Measurements from ENCODE around the gene ANKH.

The ANKH gene

DNA sequence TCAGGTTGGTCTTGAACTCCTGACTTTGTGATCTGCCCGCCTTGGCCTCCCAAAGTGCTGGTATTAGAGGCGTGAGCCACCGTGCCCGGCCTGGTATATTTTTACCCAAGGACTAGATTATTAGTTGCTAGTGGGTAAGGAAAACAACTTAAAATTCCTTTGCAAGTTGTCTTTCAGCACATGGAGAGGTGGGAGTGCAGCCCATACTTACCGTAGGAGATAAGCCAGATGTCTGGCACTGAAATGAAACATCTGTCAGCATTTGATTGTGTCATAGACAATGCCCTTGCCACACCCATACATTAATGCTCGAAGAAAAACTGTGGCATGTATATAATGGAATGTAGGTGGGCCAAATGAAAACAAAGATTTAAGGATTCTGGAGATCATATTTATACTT is 36.6 kb upstream of the ANKH start:
- no peak overlapping the region for H3K27ac ChIP-seq (ENCODE audit: low read length)

DNA sequence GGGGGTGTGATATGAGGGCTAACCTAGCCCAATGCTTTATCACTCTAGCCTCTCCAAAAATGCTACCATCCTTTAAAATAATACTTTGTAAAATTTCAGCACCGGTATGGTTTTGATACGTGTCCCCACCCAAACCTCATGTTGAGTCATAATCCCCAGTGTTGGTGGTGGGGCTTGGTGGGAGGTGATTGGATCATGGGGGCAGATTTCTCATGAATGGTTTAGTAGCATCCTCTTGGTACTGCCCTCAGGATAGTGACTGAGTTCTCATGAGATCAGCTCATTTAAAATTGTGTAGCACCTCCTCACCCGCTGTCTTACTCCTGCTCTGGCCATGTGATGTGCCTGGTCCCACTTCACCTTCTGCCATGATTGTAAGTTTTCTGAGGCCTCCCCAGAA is 35.0 kb upstream of the ANKH start:
- Histone ChIP-seq H3K4me3 (ENCODE audit: low read length) (no peak overlapping the region), H3K27me3 (ENCODE audit: control insufficient read depth, insufficient read depth, low read length) (no peaks in the 10 kb centered on the region), H3K4me1 (ENCODE audit: control insufficient read depth, insufficient read depth, low read length) (0 out of 2 replicates have a peak, but pooled peaks cover 1% of the 10 kb centered on the region), H3K27ac (ENCODE audit: low read length) (no peak overlapping the region), H3K9me3 (ENCODE audit: control insufficient read depth, insufficient read depth, low read length) (no peaks in the 10 kb centered on the region), H3K36me3 (ENCODE audit: control insufficient read depth, insufficient read depth, low read length) (no peaks in the 10 kb centered on the region)
- DNase-seq (ENCODE audit: low read depth, low spot score): no peak
- no CpG with 5 or more reads among the region's 3 CpGs for WGBS (ENCODE audit: insufficient coverage, insufficient read length)

More for the DNA sequence above, 36.6 kb upstream of the ANKH start:
- no peak for DNase-seq (ENCODE audit: low read depth, low spot score)
- H3K9me3 ChIP-seq (ENCODE audit: control insufficient read depth, insufficient read depth, low read length): no peaks in the 10 kb centered on the region
- H3K36me3 ChIP-seq (ENCODE audit: control insufficient read depth, insufficient read depth, low read length): no peaks in the 10 kb centered on the region
- whole genome bisulfite sequencing (ENCODE audit: insufficient coverage, insufficient read length): no CpG with 5 or more reads among the region's 6 CpGs
- H3K27me3 ChIP-seq (ENCODE audit: control insufficient read depth, insufficient read depth, low read length): no peaks in the 10 kb centered on the region
- H3K4me1 ChIP-seq (ENCODE audit: control insufficient read depth, insufficient read depth, low read length): 0 out of 2 replicates have a peak, but pooled peaks cover 1% of the 10 kb centered on the region
- no peak overlapping the region for H3K4me3 ChIP-seq (ENCODE audit: low read length)

GRCh38 chr5:14902826-14903560 is 31.4 kb upstream of the ANKH start:
- no CpG with 5 or more reads among the region's 14 CpGs for WGBS (ENCODE audit: insufficient coverage, insufficient read length)
- no peaks in the 10 kb centered on the region for H3K9me3 ChIP-seq (ENCODE audit: control insufficient read depth, insufficient read depth, low read length)

GRCh38 chr5:14901462-14902051 is 30.0 kb upstream of the ANKH start:
- no peak overlapping the region for H3K27ac ChIP-seq (ENCODE audit: low read length)
- no peaks in the 10 kb centered on the region for H3K27me3 ChIP-seq (ENCODE audit: control insufficient read depth, insufficient read depth, low read length)
- H3K4me1 ChIP-seq (ENCODE audit: control insufficient read depth, insufficient read depth, low read length): 0 out of 2 replicates have a peak, but pooled peaks cover 1% of the 10 kb centered on the region
- DNase-seq (ENCODE audit: low read depth, low spot score): no peak
- WGBS (ENCODE audit: insufficient coverage, insufficient read length): no CpG with 5 or more reads among the region's 7 CpGs
- no peak overlapping the region for H3K4me3 ChIP-seq (ENCODE audit: low read length)
- H3K36me3 ChIP-seq (ENCODE audit: control insufficient read depth, insufficient read depth, low read length): no peaks in the 10 kb centered on the region
- H3K9me3 ChIP-seq (ENCODE audit: control insufficient read depth, insufficient read depth, low read length): no peaks in the 10 kb centered on the region

More at GRCh38 chr5:14902826-14903560, 31.4 kb upstream of the ANKH start:
- H3K36me3 ChIP-seq (ENCODE audit: control insufficient read depth, insufficient read depth, low read length): no peaks in the 10 kb centered on the region
- H3K27me3 ChIP-seq (ENCODE audit: control insufficient read depth, insufficient read depth, low read length): no peaks in the 10 kb centered on the region
- DNase-seq (ENCODE audit: low read depth, low spot score): no peak
- H3K4me3 ChIP-seq (ENCODE audit: low read length): no peak overlapping the region
- no peak overlapping the region for H3K27ac ChIP-seq (ENCODE audit: low read length)
- 0 out of 2 replicates have a peak, but pooled peaks cover 1% of the 10 kb centered on the region for H3K4me1 ChIP-seq (ENCODE audit: control insufficient read depth, insufficient read depth, low read length)

DNA sequence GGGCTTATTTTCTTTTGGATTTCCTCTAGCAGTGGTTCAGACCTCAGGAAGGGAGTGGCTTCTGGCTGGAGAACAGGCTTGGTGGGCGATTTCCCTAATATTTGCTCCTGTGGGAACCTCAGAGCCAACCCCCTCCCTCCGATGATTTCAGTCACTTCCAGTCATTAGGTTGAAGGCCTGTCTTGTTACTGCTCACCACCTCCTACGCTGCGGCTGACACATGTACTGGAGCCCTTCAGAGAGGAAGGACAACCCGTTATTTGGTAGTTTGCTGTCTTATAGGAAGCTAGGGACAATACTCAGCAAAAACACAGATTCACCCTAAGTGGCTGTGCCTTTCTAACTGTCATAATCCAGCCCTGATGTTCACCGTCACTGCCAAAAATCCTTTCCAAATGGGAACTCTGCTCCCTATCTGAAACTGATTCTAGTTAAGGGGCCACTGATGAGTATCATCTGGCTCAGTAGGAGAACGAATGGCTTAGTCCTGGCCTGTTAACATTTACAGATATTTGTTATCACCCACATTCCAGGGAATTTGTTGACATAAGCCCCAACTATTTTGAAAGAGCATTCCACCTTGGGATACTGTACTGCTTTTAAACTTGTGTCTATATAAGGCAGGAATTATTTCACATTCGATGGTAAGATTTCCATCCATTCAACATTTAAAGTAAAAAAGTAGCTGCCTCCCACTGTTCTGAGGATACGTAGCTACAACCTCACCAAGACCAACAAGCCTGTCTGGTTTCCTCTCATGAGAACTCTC is 29.3 kb upstream of the ANKH start:
- no CpG with 5 or more reads among the region's 9 CpGs for WGBS (ENCODE audit: insufficient coverage, insufficient read length)
- no peak overlapping the region for H3K27ac ChIP-seq (ENCODE audit: low read length)
- H3K27me3 ChIP-seq (ENCODE audit: control insufficient read depth, insufficient read depth, low read length): no peaks in the 10 kb centered on the region
- no peaks in the 10 kb centered on the region for H3K9me3 ChIP-seq (ENCODE audit: control insufficient read depth, insufficient read depth, low read length)
- no peaks in the 10 kb centered on the region for H3K36me3 ChIP-seq (ENCODE audit: control insufficient read depth, insufficient read depth, low read length)
- DNase-seq (ENCODE audit: low read depth, low spot score): no peak
- 0 out of 2 replicates have a peak, but pooled peaks cover 1% of the 10 kb centered on the region for H3K4me1 ChIP-seq (ENCODE audit: control insufficient read depth, insufficient read depth, low read length)
- no peak overlapping the region for H3K4me3 ChIP-seq (ENCODE audit: low read length)

DNA sequence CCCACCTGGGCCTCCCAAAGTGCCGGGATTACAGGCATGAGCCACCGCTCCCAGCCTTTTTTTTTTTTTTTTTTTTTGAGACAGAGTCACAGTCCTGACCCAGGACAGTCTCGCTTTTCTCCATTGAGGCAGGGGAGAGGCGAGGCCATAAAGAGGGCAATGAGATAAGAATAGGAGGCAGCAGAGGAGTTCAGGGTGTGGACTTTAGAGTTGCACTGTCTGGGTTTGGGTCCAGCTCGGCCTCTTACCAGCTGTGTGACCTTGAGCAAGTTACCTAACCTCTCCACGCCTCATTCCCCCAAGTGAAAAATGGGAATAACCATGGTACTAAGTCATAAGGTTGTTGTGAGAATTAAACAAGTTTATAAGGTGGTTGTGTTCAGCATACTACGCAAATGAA is 24.6 kb upstream of the ANKH start:
- Histone ChIP-seq H3K27ac (ENCODE audit: low read length) (no peak overlapping the region), H3K9me3 (ENCODE audit: control insufficient read depth, insufficient read depth, low read length) (no peaks in the 10 kb centered on the region), H3K36me3 (ENCODE audit: control insufficient read depth, insufficient read depth, low read length) (no peaks in the 10 kb centered on the region), H3K27me3 (ENCODE audit: control insufficient read depth, insufficient read depth, low read length) (no peaks in the 10 kb centered on the region), H3K4me3 (ENCODE audit: low read length) (no peak overlapping the region), H3K4me1 (ENCODE audit: control insufficient read depth, insufficient read depth, low read length) (no peaks in the 10 kb centered on the region)
- no CpG with 5 or more reads among the region's 7 CpGs for WGBS (ENCODE audit: insufficient coverage, insufficient read length)
- no peak for DNase-seq (ENCODE audit: low read depth, low spot score)

DNA sequence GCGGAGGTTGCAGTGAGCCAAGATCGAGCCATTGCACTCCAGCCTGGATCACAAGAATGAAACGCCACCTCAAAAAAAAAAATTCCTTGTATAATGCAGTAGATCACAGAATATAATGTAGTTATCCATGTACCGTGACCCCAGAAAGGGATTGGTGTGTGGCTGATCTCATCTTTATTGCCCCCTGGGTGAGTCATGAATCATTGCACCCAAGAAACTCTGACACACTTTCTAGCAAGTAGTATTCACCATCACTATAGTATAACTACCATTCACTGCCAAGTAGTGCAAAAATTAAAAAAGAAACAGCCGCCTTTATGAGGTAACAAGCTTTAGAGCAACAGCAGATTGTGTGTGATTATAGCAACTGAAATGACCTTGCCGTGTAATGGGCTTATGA is 23.7 kb upstream of the ANKH start:
- Histone ChIP-seq H3K4me3 (ENCODE audit: low read length) (no peak overlapping the region), H3K4me1 (ENCODE audit: control insufficient read depth, insufficient read depth, low read length) (no peaks in the 10 kb centered on the region), H3K27me3 (ENCODE audit: control insufficient read depth, insufficient read depth, low read length) (no peaks in the 10 kb centered on the region), H3K27ac (ENCODE audit: low read length) (no peak overlapping the region), H3K9me3 (ENCODE audit: control insufficient read depth, insufficient read depth, low read length) (no peaks in the 10 kb centered on the region), H3K36me3 (ENCODE audit: control insufficient read depth, insufficient read depth, low read length) (no peaks in the 10 kb centered on the region)
- no peak for DNase-seq (ENCODE audit: low read depth, low spot score)
- no CpG with 5 or more reads among the region's 6 CpGs for WGBS (ENCODE audit: insufficient coverage, insufficient read length)

DNA sequence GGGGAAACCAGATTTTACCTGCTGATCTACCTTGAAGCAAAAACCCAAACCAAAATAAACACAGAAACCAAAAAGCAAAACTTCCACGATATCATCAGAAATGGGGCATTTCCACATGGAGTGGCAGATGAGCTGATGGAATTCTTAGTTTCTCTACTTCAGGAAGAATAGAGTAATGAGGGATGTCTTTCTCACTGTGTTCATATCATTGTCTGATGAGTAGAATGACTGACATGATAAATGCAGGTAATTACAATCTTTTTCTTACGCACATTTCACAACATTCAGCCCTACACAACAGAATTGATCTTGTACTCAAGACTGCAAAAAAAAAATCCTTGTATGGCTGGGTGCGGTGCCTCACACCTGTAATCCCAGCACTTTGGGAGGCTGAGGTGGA is 23.2 kb upstream of the ANKH start:
- Histone ChIP-seq H3K4me1 (ENCODE audit: control insufficient read depth, insufficient read depth, low read length) (no peaks in the 10 kb centered on the region), H3K4me3 (ENCODE audit: low read length) (no peak overlapping the region), H3K27me3 (ENCODE audit: control insufficient read depth, insufficient read depth, low read length) (no peaks in the 10 kb centered on the region), H3K27ac (ENCODE audit: low read length) (no peak overlapping the region), H3K9me3 (ENCODE audit: control insufficient read depth, insufficient read depth, low read length) (no peaks in the 10 kb centered on the region), H3K36me3 (ENCODE audit: control insufficient read depth, insufficient read depth, low read length) (no peaks in the 10 kb centered on the region)
- DNase-seq (ENCODE audit: low read depth, low spot score): no peak
- no CpG with 5 or more reads among the region's 3 CpGs for WGBS (ENCODE audit: insufficient coverage, insufficient read length)

GRCh38 chr5:14893381-14893780 is 21.8 kb upstream of the ANKH start:
- H3K9me3 ChIP-seq (ENCODE audit: control insufficient read depth, insufficient read depth, low read length): no peaks in the 10 kb centered on the region
- H3K27me3 ChIP-seq (ENCODE audit: control insufficient read depth, insufficient read depth, low read length): no peaks in the 10 kb centered on the region
- H3K27ac ChIP-seq (ENCODE audit: low read length): no peak overlapping the region
- H3K4me3 ChIP-seq (ENCODE audit: low read length): no peak overlapping the region
- no peaks in the 10 kb centered on the region for H3K4me1 ChIP-seq (ENCODE audit: control insufficient read depth, insufficient read depth, low read length)
- no peaks in the 10 kb centered on the region for H3K36me3 ChIP-seq (ENCODE audit: control insufficient read depth, insufficient read depth, low read length)
- DNase-seq (ENCODE audit: low read depth, low spot score): no peak

DNA sequence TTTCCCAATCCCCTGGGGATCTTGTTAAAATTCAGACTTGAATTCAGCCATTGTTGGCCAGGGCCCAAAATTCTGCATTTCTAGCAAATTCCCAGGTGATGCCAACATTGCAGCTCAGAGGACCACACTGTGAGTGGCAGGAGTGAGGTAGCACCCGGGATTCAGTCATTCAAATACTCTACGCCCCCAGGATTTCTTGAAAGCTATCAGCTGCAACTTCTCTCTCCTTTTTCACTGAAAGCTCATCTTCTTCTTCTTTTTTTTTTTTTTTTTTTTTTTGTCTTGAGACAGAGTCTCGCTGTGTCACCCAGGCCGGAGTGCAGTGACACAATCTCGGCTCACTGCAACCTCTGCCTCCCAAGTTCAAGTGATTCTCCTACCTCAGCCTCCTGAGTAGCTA is 19.3 kb upstream of the ANKH start:
- Histone ChIP-seq H3K4me3 (ENCODE audit: low read length) (no peak overlapping the region), H3K36me3 (ENCODE audit: control insufficient read depth, insufficient read depth, low read length) (no peaks in the 10 kb centered on the region), H3K27ac (ENCODE audit: low read length) (no peak overlapping the region), H3K4me1 (ENCODE audit: control insufficient read depth, insufficient read depth, low read length) (no peaks in the 10 kb centered on the region), H3K9me3 (ENCODE audit: control insufficient read depth, insufficient read depth, low read length) (no peaks in the 10 kb centered on the region), H3K27me3 (ENCODE audit: control insufficient read depth, insufficient read depth, low read length) (no peaks in the 10 kb centered on the region)
- no CpG with 5 or more reads among the region's 5 CpGs for WGBS (ENCODE audit: insufficient coverage, insufficient read length)
- no peak for DNase-seq (ENCODE audit: low read depth, low spot score)

Measured in iPS DF 6.9 (cell line).